Keratinocyte (primary cell): Measurements from ENCODE around the gene SIRT7. TPM values are rescaled to one million over a fixed set of nuclear protein-coding genes. Genes with fewer than 3 reads are reported as not detected.

ENCODE experiments used
- DNase-seq: peaks from one replicate; pipeline ENCODE4 v3.0.0-alpha.2; 2011; ENCODE audit warnings: low read depth, missing footprints, low spot score
- FAIRE-seq: peaks from 2 replicates; lab custom pipeline; 2011; peaks lifted over from hg19 to GRCh38; lab: Jason Lieb, UNC
- H2AFZ ChIP-seq: 2 replicates; pipeline ENCODE4 v1.6.0; 2012; ENCODE audit warnings: low read length, control low read depth, inconsistent platforms; ENCODE audit not compliant: control insufficient read depth
- H3K27ac ChIP-seq: 2 replicates; pipeline ENCODE4 v1.5.1; 2011; ENCODE audit warnings: low read length; ENCODE audit not compliant: control insufficient read depth, insufficient read depth
- H3K27me3 ChIP-seq: 3 replicates; pipeline ENCODE4 v1.6.0; 2011; ENCODE audit warnings: low read length; ENCODE audit not compliant: control insufficient read depth, insufficient read depth; ENCODE audit errors: extremely low read depth
- H3K36me3 ChIP-seq, 2 experiments: 2 replicates in 1 of 2; 3 replicates in 1 of 2; pipeline ENCODE4 v1.5.1; 2011; ENCODE audit warnings: low read length in 2 of 2, mild to moderate bottlenecking in 1 of 2; ENCODE audit not compliant: control insufficient read depth in 2 of 2, insufficient read depth in 2 of 2; ENCODE audit errors: extremely low read depth in 1 of 2
- H3K4me1 ChIP-seq: 3 replicates; pipeline ENCODE4 v1.5.1; 2011; ENCODE audit warnings: low read length; ENCODE audit not compliant: control insufficient read depth, insufficient read depth; ENCODE audit errors: extremely low read depth
- H3K4me2 ChIP-seq: 3 replicates; pipeline ENCODE4 v1.6.0; 2011; ENCODE audit warnings: low read depth, low read length; ENCODE audit not compliant: control insufficient read depth, insufficient read depth; ENCODE audit errors: extremely low read depth
- H3K4me3 ChIP-seq, 3 experiments: fragments of 200-600 bp in 1 of 3; sonication (generic) in 1 of 3; 2 replicates in 2 of 3; 3 replicates in 1 of 3; pipeline ENCODE4 v1.5.1; 2011 to 2016; ENCODE audit warnings: low read length in 3 of 3, mild to moderate bottlenecking in 3 of 3, control low read depth in 2 of 3, inconsistent platforms in 1 of 3, low read depth in 1 of 3, mixed read lengths in 1 of 3, mixed run types in 1 of 3, moderate library complexity in 1 of 3; ENCODE audit not compliant: control insufficient read depth in 2 of 3, insufficient read depth in 2 of 3; ENCODE audit errors: extremely low read depth in 1 of 3
- H3K79me2 ChIP-seq: 2 replicates; pipeline ENCODE4 v1.6.0; 2012; ENCODE audit warnings: low read length; ENCODE audit not compliant: control insufficient read depth, insufficient read depth
- H3K9ac ChIP-seq: 3 replicates; pipeline ENCODE4 v1.6.0; 2011; ENCODE audit warnings: low read length; ENCODE audit not compliant: control insufficient read depth, insufficient read depth; ENCODE audit errors: extremely low read depth
- H3K9me1 ChIP-seq: 3 replicates; pipeline ENCODE4 v1.6.0; 2011; ENCODE audit warnings: low read length; ENCODE audit not compliant: control insufficient read depth, insufficient read depth; ENCODE audit errors: extremely low read depth
- H3K9me3 ChIP-seq: 2 replicates; pipeline ENCODE4 v1.5.1; 2012; ENCODE audit warnings: low read depth, low read length; ENCODE audit not compliant: control insufficient read depth
- H4K20me1 ChIP-seq: 3 replicates; pipeline ENCODE4 v1.6.0; 2011; ENCODE audit warnings: low read length; ENCODE audit not compliant: control insufficient read depth, insufficient read depth; ENCODE audit errors: extremely low read depth
- EZH2 ChIP-seq: IDR thresholded peaks from one replicate; pipeline ENCODE4 v1.6.1; 2012; ENCODE audit warnings: inconsistent platforms, mild to moderate bottlenecking, low read length, moderate library complexity
- dilution Hi-C: fragments of 300-500 bp; cut with MboI; formaldehyde crosslinking; loops from one replicate; pipeline ENCODE4 v1.7.0; 2020; ENCODE audit warnings: low sequenced_read_pairs; ENCODE audit not compliant: extremely low pct_ligation_motif_present
- polyA plus RNA-seq, 5 experiments: library from polyadenylated mRNA; depleted of rRNA in 3 of 5; stranded (reverse) in 3 of 5; stranded (forward) in 1 of 5; unstranded in 1 of 5; fragments of >200 nt; gene quantifications; 1 replicate in 1 of 5; 2 replicates in 3 of 5; 3 replicates in 1 of 5; pipeline versions ENCODE4 v1.2.1 to v1.2.3, GENCODE V29; 2011 to 2012; ENCODE audit warnings: missing spikeins in 2 of 5, low read depth in 1 of 5, low replicate concordance in 1 of 5
- TF ChIP-seq, protein P1 (sequence below), 3 experiments: IDR thresholded peaks in 1 of 3; conservative IDR thresholded peaks in 1 of 3; optimal IDR thresholded peaks in 1 of 3; 2 replicates in 2 of 3; 3 replicates in 1 of 3; pipeline versions ENCODE3 to v1.5.1; 2011; ENCODE audit warnings: low read length in 3 of 3, mild to moderate bottlenecking in 3 of 3, moderate library complexity in 2 of 3, control low read depth in 1 of 3, inconsistent platforms in 1 of 3; ENCODE audit not compliant: insufficient read depth in 2 of 3; ENCODE audit errors: extremely low read depth in 1 of 3

SIRT7 gene
- polyA plus RNA-seq, 1 donor (not counting 4 experiments of a cell fraction or from before 2014, with no cell fraction given): 6.9 TPM

DNA sequence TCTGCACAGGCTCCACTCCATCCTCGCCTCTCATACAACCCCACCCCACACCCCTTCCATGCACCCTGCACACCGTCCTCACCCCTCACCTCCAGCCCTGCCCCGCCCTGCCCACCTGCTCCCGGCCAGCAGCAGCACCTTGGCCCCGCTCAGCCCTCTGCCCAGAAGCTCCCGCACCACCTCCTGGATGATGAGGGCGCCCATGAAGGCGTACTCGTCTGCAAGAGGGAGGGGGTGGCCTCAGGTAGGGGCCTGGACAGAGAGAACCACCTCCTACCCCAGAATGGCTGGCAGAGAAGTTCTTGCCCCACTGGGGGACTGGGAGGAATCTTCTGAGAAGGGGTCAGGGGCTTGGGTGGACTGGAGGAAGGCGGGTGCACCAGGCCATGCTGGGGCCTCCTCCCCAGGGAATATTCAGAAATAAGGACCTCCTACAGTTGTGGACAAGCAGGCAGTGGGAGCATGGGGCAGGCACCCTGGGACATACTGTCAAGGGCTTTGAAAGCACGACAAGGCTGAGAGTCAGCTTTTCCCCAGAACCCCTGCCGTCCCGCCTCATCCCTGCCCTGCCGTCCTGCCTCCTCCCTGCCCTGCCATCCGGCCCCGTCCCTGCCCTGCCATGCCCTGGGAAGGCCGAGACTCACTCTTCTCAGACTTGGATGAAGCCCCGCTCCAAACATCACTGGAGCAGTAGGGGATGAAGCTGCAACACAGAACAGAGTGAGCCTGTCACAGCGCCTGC lies 39.9 kb upstream of the SIRT7 start:
- no peaks in the 10 kb centered on the region for H4K20me1 ChIP-seq
- no peaks in the 10 kb centered on the region for H3K36me3 ChIP-seq
- no peak overlapping the region for H3K4me2 ChIP-seq
- dilution Hi-C loops: no loop called here
- H3K27me3 ChIP-seq: peaks cover 60% of the 10 kb centered on the region
- H3K9ac ChIP-seq: no peak overlapping the region
- no peak overlapping the region for H3K27ac ChIP-seq
- no peak overlapping the region for H2AFZ ChIP-seq
- H3K4me3 ChIP-seq: no peak overlapping the region
- TF ChIP-seq EZH2: no peak
- TF ChIP-seq, protein P1, sequence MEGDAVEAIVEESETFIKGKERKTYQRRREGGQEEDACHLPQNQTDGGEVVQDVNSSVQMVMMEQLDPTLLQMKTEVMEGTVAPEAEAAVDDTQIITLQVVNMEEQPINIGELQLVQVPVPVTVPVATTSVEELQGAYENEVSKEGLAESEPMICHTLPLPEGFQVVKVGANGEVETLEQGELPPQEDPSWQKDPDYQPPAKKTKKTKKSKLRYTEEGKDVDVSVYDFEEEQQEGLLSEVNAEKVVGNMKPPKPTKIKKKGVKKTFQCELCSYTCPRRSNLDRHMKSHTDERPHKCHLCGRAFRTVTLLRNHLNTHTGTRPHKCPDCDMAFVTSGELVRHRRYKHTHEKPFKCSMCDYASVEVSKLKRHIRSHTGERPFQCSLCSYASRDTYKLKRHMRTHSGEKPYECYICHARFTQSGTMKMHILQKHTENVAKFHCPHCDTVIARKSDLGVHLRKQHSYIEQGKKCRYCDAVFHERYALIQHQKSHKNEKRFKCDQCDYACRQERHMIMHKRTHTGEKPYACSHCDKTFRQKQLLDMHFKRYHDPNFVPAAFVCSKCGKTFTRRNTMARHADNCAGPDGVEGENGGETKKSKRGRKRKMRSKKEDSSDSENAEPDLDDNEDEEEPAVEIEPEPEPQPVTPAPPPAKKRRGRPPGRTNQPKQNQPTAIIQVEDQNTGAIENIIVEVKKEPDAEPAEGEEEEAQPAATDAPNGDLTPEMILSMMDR (optimal IDR thresholded peaks at IDR 0.05 in 1 of 3, IDR thresholded peaks at IDR 0.05 in 1 of 3, conservative IDR thresholded peaks at IDR 0.05 in 1 of 3; ENCODE audit: extremely low read depth in 1 of 3, insufficient read depth in 2 of 3, low read length in 3 of 3): no peak
- no peaks in the 10 kb centered on the region for H3K4me1 ChIP-seq
- H3K9me1 ChIP-seq: no peaks in the 10 kb centered on the region
- FAIRE-seq (no peak), DNase-seq (no peak)
- H3K9me3 ChIP-seq: no peaks in the 10 kb centered on the region
- no peaks in the 10 kb centered on the region for H3K79me2 ChIP-seq

DNA sequence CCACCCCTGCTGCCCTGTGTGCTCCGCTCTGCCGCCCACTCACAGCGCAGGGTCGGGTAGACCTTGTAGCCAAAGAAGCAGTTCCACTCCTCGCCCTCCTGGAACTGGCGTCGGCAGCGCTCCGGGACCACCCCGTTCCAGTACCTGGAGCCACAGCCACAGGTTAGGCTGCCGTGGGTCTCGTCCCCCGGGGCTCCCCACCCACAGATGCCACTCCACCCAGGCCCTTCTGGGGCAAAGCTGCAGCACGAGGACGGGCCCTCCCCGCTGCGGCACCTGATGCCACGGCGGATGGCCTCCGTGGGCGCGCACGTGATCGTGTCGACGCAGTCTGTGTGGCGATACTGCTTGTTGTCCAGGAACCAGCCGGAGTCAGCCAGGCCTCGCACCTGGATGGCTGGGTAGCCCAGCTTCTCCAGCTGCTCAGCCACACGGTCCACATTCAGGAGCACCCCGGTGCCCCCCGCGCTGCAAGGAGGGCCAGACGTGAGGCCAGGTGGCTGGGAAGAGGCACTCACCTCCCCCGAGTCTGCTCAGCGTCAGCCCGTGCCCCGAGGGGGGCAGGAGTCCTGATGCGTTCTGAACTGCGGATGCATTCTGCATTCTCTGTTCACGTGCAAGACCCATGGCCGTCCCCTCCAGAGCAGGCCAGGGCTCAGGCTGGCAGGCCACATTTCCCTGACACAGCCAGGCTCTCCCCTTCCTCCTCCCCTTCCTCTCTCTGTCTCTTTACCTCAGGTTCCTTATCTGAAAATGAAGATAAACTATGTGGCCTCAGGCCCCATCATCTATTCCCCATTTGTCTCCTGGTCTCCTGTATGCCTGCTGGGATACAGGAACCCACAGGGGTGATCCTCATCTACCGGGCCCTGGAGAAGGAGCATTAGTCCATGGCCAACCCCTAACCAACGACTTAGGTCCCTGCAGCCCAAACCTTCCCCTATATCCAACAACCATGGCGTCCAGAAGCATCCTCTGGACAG lies 38.9 kb upstream of the SIRT7 start:
- H3K9me1 ChIP-seq: no peaks in the 10 kb centered on the region
- no peaks in the 10 kb centered on the region for H3K36me3 ChIP-seq
- dilution Hi-C loops: no loop called here
- H3K4me1 ChIP-seq: no peaks in the 10 kb centered on the region
- H3K79me2 ChIP-seq: no peaks in the 10 kb centered on the region
- H3K9me3 ChIP-seq: no peaks in the 10 kb centered on the region
- no peak for FAIRE-seq
- H2AFZ ChIP-seq: no peak overlapping the region
- H4K20me1 ChIP-seq: no peaks in the 10 kb centered on the region
- no peak overlapping the region for H3K9ac ChIP-seq
- H3K4me2 ChIP-seq: no peak overlapping the region
- H3K4me3 ChIP-seq: no peak overlapping the region
- peaks cover 51% of the 10 kb centered on the region for H3K27me3 ChIP-seq
- DNase-seq: no peak
- H3K27ac ChIP-seq: no peak overlapping the region
- TF ChIP-seq, protein P1 (optimal IDR thresholded peaks at IDR 0.05 in 1 of 3, IDR thresholded peaks at IDR 0.05 in 1 of 3, conservative IDR thresholded peaks at IDR 0.05 in 1 of 3; ENCODE audit: extremely low read depth in 1 of 3, insufficient read depth in 2 of 3, low read length in 3 of 3): no peak
- TF ChIP-seq EZH2: no peak
